ENCODE data around the gene ZNF532.

The ZNF532 gene

GRCh38 chr18:58975781-58976180 is 111.1 kb downstream of the ZNF532 start:
- no peak overlapping the region for H3K27ac ChIP-seq (ENCODE audit: low read depth, low read length)
- H4K8ac ChIP-seq (ENCODE audit: low read depth, low read length), result no peak overlapping the region
- H3K4me1 ChIP-seq (ENCODE audit: control insufficient read depth, low read depth, low read length), result no peaks in the 10 kb centered on the region
- no peak overlapping the region for H3K18ac ChIP-seq (ENCODE audit: low read length)
- no peak overlapping the region for H2BK120ac ChIP-seq (ENCODE audit: low read depth, low read length)
- no peak overlapping the region for H4K5ac ChIP-seq (ENCODE audit: low read length)
- H3K4ac ChIP-seq (ENCODE audit: low read depth, low read length), result no peak overlapping the region
- H3K56ac ChIP-seq (ENCODE audit: low read length), result no peak overlapping the region
- H3K4me2 ChIP-seq (ENCODE audit: low read length), result no peak overlapping the region
- H3K79me1 ChIP-seq (ENCODE audit: low read length), result peaks cover 13% of the 10 kb centered on the region
- WGBS (ENCODE audit: extremely low coverage, insufficient coverage, low lambda C conversion rate), result no CpG with 5 or more reads among the region's 4 CpGs
- H3K4me3 ChIP-seq (ENCODE audit: low read length), result no peak overlapping the region
- peaks cover 4% of the 10 kb centered on the region for H3K36me3 ChIP-seq (ENCODE audit: control insufficient read depth, insufficient read depth, low read length)
- H3K79me2 ChIP-seq (ENCODE audit: control insufficient read depth, insufficient read depth, low read length), result peaks cover 4% of the 10 kb centered on the region
- H3K9ac ChIP-seq (ENCODE audit: low read length), result no peak overlapping the region
- DNase-seq, result no peak
- H3K23ac ChIP-seq (ENCODE audit: low read length), result no peak overlapping the region
- H2BK15ac ChIP-seq (replicated peaks; ENCODE audit: low read depth), result no peak overlapping the region
- no peaks in the 10 kb centered on the region for H3K27me3 ChIP-seq (ENCODE audit: insufficient read depth, low read length, poor library complexity)
- no peak overlapping the region for H2AK5ac ChIP-seq (ENCODE audit: low read length)
- H2BK5ac ChIP-seq (ENCODE audit: low read length), result no peak overlapping the region

GRCh38 chr18:58977223-58977622 is 112.5 kb downstream of the ZNF532 start:
- H2BK15ac ChIP-seq (replicated peaks; ENCODE audit: low read depth), result no peak overlapping the region
- H3K4me2 ChIP-seq (ENCODE audit: low read length), result no peak overlapping the region
- H3K18ac ChIP-seq (ENCODE audit: low read length), result no peak overlapping the region
- H3K9ac ChIP-seq (ENCODE audit: low read length), result no peak overlapping the region
- WGBS (ENCODE audit: extremely low coverage, insufficient coverage, low lambda C conversion rate), result no CpG with 5 or more reads among the region's 10 CpGs
- no peak overlapping the region for H3K4me3 ChIP-seq (ENCODE audit: low read length)
- H3K36me3 ChIP-seq (ENCODE audit: control insufficient read depth, insufficient read depth, low read length), result peaks cover 9% of the 10 kb centered on the region
- DNase-seq, result no peak
- H3K4me1 ChIP-seq (ENCODE audit: control insufficient read depth, low read depth, low read length), result no peaks in the 10 kb centered on the region
- no peak overlapping the region for H3K4ac ChIP-seq (ENCODE audit: low read depth, low read length)
- H2AK5ac ChIP-seq (ENCODE audit: low read length), result no peak overlapping the region
- no peak overlapping the region for H3K56ac ChIP-seq (ENCODE audit: low read length)
- H3K27ac ChIP-seq (ENCODE audit: low read depth, low read length), result no peak overlapping the region
- no peaks in the 10 kb centered on the region for H3K27me3 ChIP-seq (ENCODE audit: insufficient read depth, low read length, poor library complexity)
- H2BK120ac ChIP-seq (ENCODE audit: low read depth, low read length), result no peak overlapping the region
- H3K23ac ChIP-seq (ENCODE audit: low read length), result no peak overlapping the region
- no peak overlapping the region for H4K8ac ChIP-seq (ENCODE audit: low read depth, low read length)
- no peaks in the 10 kb centered on the region for H3K79me2 ChIP-seq (ENCODE audit: control insufficient read depth, insufficient read depth, low read length)
- H3K79me1 ChIP-seq (ENCODE audit: low read length), result peaks cover 12% of the 10 kb centered on the region
- H2BK5ac ChIP-seq (ENCODE audit: low read length), result no peak overlapping the region
- H4K5ac ChIP-seq (ENCODE audit: low read length), result no peak overlapping the region

GRCh38 chr18:58977801-58978200 is 113.1 kb downstream of the ZNF532 start:
- Histone ChIP-seq H2BK5ac (ENCODE audit: low read length) (no peak overlapping the region), H4K8ac (ENCODE audit: low read depth, low read length) (no peak overlapping the region), H3K56ac (ENCODE audit: low read length) (no peak overlapping the region), H3K4me2 (ENCODE audit: low read length) (no peak overlapping the region), H2AK5ac (ENCODE audit: low read length) (no peak overlapping the region), H3K4ac (ENCODE audit: low read depth, low read length) (no peak overlapping the region), H3K27ac (ENCODE audit: low read depth, low read length) (no peak overlapping the region), H3K79me1 (ENCODE audit: low read length) (peaks cover 12% of the 10 kb centered on the region), H3K23ac (ENCODE audit: low read length) (no peak overlapping the region), H3K4me3 (ENCODE audit: low read length) (no peak overlapping the region), H2BK120ac (ENCODE audit: low read depth, low read length) (no peak overlapping the region), H3K36me3 (ENCODE audit: control insufficient read depth, insufficient read depth, low read length) (peaks cover 9% of the 10 kb centered on the region), H3K79me2 (ENCODE audit: control insufficient read depth, insufficient read depth, low read length) (no peaks in the 10 kb centered on the region), H3K18ac (ENCODE audit: low read length) (no peak overlapping the region), H3K4me1 (ENCODE audit: control insufficient read depth, low read depth, low read length) (no peaks in the 10 kb centered on the region), H3K27me3 (ENCODE audit: insufficient read depth, low read length, poor library complexity) (no peaks in the 10 kb centered on the region), H2BK15ac (replicated peaks; ENCODE audit: low read depth) (no peak overlapping the region), H3K9ac (ENCODE audit: low read length) (no peak overlapping the region), H4K5ac (ENCODE audit: low read length) (no peak overlapping the region)
- whole genome bisulfite sequencing (ENCODE audit: extremely low coverage, insufficient coverage, low lambda C conversion rate), result no CpG with 5 or more reads among the region's 4 CpGs
- no peak for DNase-seq

- Histone ChIP-seq H3K4me2 (ENCODE audit: low read length) (no peak overlapping the region), H3K9ac (ENCODE audit: low read length) (no peak overlapping the region), H2BK120ac (ENCODE audit: low read depth, low read length) (no peak overlapping the region), H2AK5ac (ENCODE audit: low read length) (no peak overlapping the region), H3K27ac (ENCODE audit: low read depth, low read length) (no peak overlapping the region), H3K79me1 (ENCODE audit: low read length) (peaks cover 9% of the 10 kb centered on the region), H2BK15ac (replicated peaks; ENCODE audit: low read depth) (no peak overlapping the region), H3K79me2 (ENCODE audit: control insufficient read depth, insufficient read depth, low read length) (no peaks in the 10 kb centered on the region), H3K23ac (ENCODE audit: low read length) (no peak overlapping the region), H2BK5ac (ENCODE audit: low read length) (no peak overlapping the region), H3K4me1 (ENCODE audit: control insufficient read depth, low read depth, low read length) (no peaks in the 10 kb centered on the region), H3K27me3 (ENCODE audit: insufficient read depth, low read length, poor library complexity) (no peaks in the 10 kb centered on the region), H3K36me3 (ENCODE audit: control insufficient read depth, insufficient read depth, low read length) (peaks cover 14% of the 10 kb centered on the region), H3K18ac (ENCODE audit: low read length) (no peak overlapping the region), H4K5ac (ENCODE audit: low read length) (no peak overlapping the region), H3K56ac (ENCODE audit: low read length) (no peak overlapping the region), H4K8ac (ENCODE audit: low read depth, low read length) (no peak overlapping the region), H3K4me3 (ENCODE audit: low read length) (no peak overlapping the region), H3K4ac (ENCODE audit: low read depth, low read length) (no peak overlapping the region)
- no peak for DNase-seq
- no CpG with 5 or more reads among the region's 8 CpGs for WGBS (ENCODE audit: extremely low coverage, insufficient coverage, low lambda C conversion rate)
These were observed 114.2 kb downstream of the ZNF532 start for GRCh38 chr18:58978916-58979315.

- no peak overlapping the region for H4K8ac ChIP-seq (ENCODE audit: low read depth, low read length)
- H3K4me1 ChIP-seq (ENCODE audit: control insufficient read depth, low read depth, low read length), result no peaks in the 10 kb centered on the region
- no peak overlapping the region for H2AK5ac ChIP-seq (ENCODE audit: low read length)
- no peaks in the 10 kb centered on the region for H3K79me2 ChIP-seq (ENCODE audit: control insufficient read depth, insufficient read depth, low read length)
- no peak overlapping the region for H3K4ac ChIP-seq (ENCODE audit: low read depth, low read length)
- no peak overlapping the region for H3K23ac ChIP-seq (ENCODE audit: low read length)
- no peak for DNase-seq
- no peak overlapping the region for H2BK15ac ChIP-seq (replicated peaks; ENCODE audit: low read depth)
- no peak overlapping the region for H3K9ac ChIP-seq (ENCODE audit: low read length)
- no peak overlapping the region for H3K18ac ChIP-seq (ENCODE audit: low read length)
- no peak overlapping the region for H3K4me2 ChIP-seq (ENCODE audit: low read length)
- WGBS (ENCODE audit: extremely low coverage, insufficient coverage, low lambda C conversion rate), result no CpG with 5 or more reads among the region's 6 CpGs
- no peaks in the 10 kb centered on the region for H3K27me3 ChIP-seq (ENCODE audit: insufficient read depth, low read length, poor library complexity)
- peaks cover 13% of the 10 kb centered on the region for H3K36me3 ChIP-seq (ENCODE audit: control insufficient read depth, insufficient read depth, low read length)
- H3K79me1 ChIP-seq (ENCODE audit: low read length), result peaks cover 5% of the 10 kb centered on the region
- H3K4me3 ChIP-seq (ENCODE audit: low read length), result no peak overlapping the region
- H2BK5ac ChIP-seq (ENCODE audit: low read length), result no peak overlapping the region
- no peak overlapping the region for H2BK120ac ChIP-seq (ENCODE audit: low read depth, low read length)
- no peak overlapping the region for H3K56ac ChIP-seq (ENCODE audit: low read length)
- H4K5ac ChIP-seq (ENCODE audit: low read length), result no peak overlapping the region
- no peak overlapping the region for H3K27ac ChIP-seq (ENCODE audit: low read depth, low read length)
These were observed 114.9 kb downstream of the ZNF532 start for GRCh38 chr18:58979615-58980014.

- H3K27ac ChIP-seq (ENCODE audit: low read depth, low read length), result no peak overlapping the region
- H3K27me3 ChIP-seq (ENCODE audit: insufficient read depth, low read length, poor library complexity), result no peaks in the 10 kb centered on the region
- H3K4me2 ChIP-seq (ENCODE audit: low read length), result no peak overlapping the region
- no peak overlapping the region for H2AK5ac ChIP-seq (ENCODE audit: low read length)
- H4K8ac ChIP-seq (ENCODE audit: low read depth, low read length), result no peak overlapping the region
- peaks cover 2% of the 10 kb centered on the region for H3K79me1 ChIP-seq (ENCODE audit: low read length)
- no peak overlapping the region for H3K23ac ChIP-seq (ENCODE audit: low read length)
- no peaks in the 10 kb centered on the region for H3K4me1 ChIP-seq (ENCODE audit: control insufficient read depth, low read depth, low read length)
- no peak overlapping the region for H3K4ac ChIP-seq (ENCODE audit: low read depth, low read length)
- no CpG with 5 or more reads among the region's 4 CpGs for WGBS (ENCODE audit: extremely low coverage, insufficient coverage, low lambda C conversion rate)
- no peak overlapping the region for H3K56ac ChIP-seq (ENCODE audit: low read length)
- H3K4me3 ChIP-seq (ENCODE audit: low read length), result no peak overlapping the region
- H3K36me3 ChIP-seq (ENCODE audit: control insufficient read depth, insufficient read depth, low read length), result peaks cover 12% of the 10 kb centered on the region
- DNase-seq, result no peak
- H4K5ac ChIP-seq (ENCODE audit: low read length), result no peak overlapping the region
- no peak overlapping the region for H2BK120ac ChIP-seq (ENCODE audit: low read depth, low read length)
- no peak overlapping the region for H3K18ac ChIP-seq (ENCODE audit: low read length)
- H3K79me2 ChIP-seq (ENCODE audit: control insufficient read depth, insufficient read depth, low read length), result no peaks in the 10 kb centered on the region
- no peak overlapping the region for H2BK15ac ChIP-seq (replicated peaks; ENCODE audit: low read depth)
- H3K9ac ChIP-seq (ENCODE audit: low read length), result no peak overlapping the region
- H2BK5ac ChIP-seq (ENCODE audit: low read length), result no peak overlapping the region
These were observed 116.3 kb downstream of the ZNF532 start for GRCh38 chr18:58980991-58981390.

Data from mesendoderm (in vitro differentiated cells).